ENCODE measurements around the gene ADGRD1. TPM values are rescaled to one million over a fixed set of nuclear protein-coding genes. Genes with fewer than 3 reads are reported as not detected.
A peak's percentile ranks its signal among the peaks of the same experiment; 100 is the strongest.

Gene ADGRD1
- polyA plus RNA-seq, 3 donors: 4.7 to 17.9 (median 4.9) TPM

DNA sequence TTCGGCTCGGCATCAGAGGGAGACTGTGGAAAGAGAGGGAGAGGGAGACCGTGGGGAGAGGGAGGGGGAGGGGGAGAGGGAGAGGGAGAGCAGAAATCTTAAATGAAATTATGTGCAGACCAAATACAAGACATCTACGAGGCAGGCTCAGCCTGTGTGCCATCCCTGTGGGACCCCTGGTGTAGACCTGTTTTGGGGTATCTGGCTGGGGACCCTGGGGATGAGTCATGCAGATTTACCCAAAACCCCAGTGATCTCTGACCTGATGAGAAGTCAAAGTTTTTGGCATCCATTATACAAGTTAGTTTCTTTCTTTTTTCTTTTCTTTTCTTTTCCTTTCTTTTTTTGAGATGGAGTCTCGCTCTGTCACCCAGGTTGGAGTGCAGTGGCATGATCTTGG lies 44.4 kb downstream of the ADGRD1 start:
- no peak for DNase-seq
- Mint-ChIP-seq H3K4me1 (peaks cover 3% of the 10 kb centered on the region), H3K27me3 (ENCODE audit: low read depth in 3 of 3) (peaks cover 1 to 4% (median 3%) of the 10 kb centered on the region in 3 donors), H3K4me3 (no peak overlapping the region), H3K9me3 (peaks cover 0 to 21% (median 17%) of the 10 kb centered on the region in 7 donors), H3K36me3 (peaks cover 43% of the 10 kb centered on the region in 2 donors), H3K27ac (peak overlapping the region in 1 of 7 donors; percentile 50)
- no peaks in the 10 kb centered on the region for H3K79me2 ChIP-seq (ENCODE audit: insufficient read depth, low read length)
- peaks cover 0 to 3% of the 10 kb centered on the region in 2 donors for H3K27me3 ChIP-seq (ENCODE audit: control insufficient read depth in 2 of 2, insufficient read depth in 2 of 2, low read length in 2 of 2)
- no peak overlapping the region for H3K27ac ChIP-seq (ENCODE audit: low read depth in 1 of 2, low read length in 2 of 2)
- intact Hi-C loops (cut with micrococcal nuclease): no loop called here
- no peak overlapping the region for H3K9ac ChIP-seq (ENCODE audit: insufficient read depth, low read length, poor library complexity, severe bottlenecking)
- no peaks in the 10 kb centered on the region for H3K4me1 ChIP-seq (ENCODE audit: control insufficient read depth in 1 of 2, insufficient read depth in 2 of 2, low read length in 2 of 2)
- no peak overlapping the region for H3K4me2 ChIP-seq (replicated peaks; ENCODE audit: extremely low read depth, low read length, poor library complexity, severe bottlenecking)
- H4K20me1 ChIP-seq (ENCODE audit: insufficient read depth, low read length): no peaks in the 10 kb centered on the region
- TF ChIP-seq, protein P1, sequence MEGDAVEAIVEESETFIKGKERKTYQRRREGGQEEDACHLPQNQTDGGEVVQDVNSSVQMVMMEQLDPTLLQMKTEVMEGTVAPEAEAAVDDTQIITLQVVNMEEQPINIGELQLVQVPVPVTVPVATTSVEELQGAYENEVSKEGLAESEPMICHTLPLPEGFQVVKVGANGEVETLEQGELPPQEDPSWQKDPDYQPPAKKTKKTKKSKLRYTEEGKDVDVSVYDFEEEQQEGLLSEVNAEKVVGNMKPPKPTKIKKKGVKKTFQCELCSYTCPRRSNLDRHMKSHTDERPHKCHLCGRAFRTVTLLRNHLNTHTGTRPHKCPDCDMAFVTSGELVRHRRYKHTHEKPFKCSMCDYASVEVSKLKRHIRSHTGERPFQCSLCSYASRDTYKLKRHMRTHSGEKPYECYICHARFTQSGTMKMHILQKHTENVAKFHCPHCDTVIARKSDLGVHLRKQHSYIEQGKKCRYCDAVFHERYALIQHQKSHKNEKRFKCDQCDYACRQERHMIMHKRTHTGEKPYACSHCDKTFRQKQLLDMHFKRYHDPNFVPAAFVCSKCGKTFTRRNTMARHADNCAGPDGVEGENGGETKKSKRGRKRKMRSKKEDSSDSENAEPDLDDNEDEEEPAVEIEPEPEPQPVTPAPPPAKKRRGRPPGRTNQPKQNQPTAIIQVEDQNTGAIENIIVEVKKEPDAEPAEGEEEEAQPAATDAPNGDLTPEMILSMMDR (IDR thresholded peaks at IDR 0.05): no peak
- peaks cover 0 to 8% of the 10 kb centered on the region in 2 donors for H3K9me3 ChIP-seq (replicated peaks in 1 of 2; ENCODE audit: control insufficient read depth in 1 of 2, insufficient read depth in 1 of 2, low read length in 2 of 2)
- H3K36me3 ChIP-seq (replicated peaks in 1 of 2; ENCODE audit: control insufficient read depth in 1 of 2, insufficient read depth in 2 of 2, low read length in 2 of 2): peaks cover 0 to 16% of the 10 kb centered on the region in 2 donors
- 100% methylated on average over 4 of the region's 5 CpGs for WGBS (ENCODE audit: insufficient coverage)
- H3K4me3 ChIP-seq (replicated peaks in 1 of 3; ENCODE audit: low read depth in 2 of 3, low read length in 3 of 3): no peak overlapping the region
- H2AFZ ChIP-seq (ENCODE audit: insufficient read depth, low read depth, low read length, poor library complexity, severe bottlenecking): no peak overlapping the region

DNA sequence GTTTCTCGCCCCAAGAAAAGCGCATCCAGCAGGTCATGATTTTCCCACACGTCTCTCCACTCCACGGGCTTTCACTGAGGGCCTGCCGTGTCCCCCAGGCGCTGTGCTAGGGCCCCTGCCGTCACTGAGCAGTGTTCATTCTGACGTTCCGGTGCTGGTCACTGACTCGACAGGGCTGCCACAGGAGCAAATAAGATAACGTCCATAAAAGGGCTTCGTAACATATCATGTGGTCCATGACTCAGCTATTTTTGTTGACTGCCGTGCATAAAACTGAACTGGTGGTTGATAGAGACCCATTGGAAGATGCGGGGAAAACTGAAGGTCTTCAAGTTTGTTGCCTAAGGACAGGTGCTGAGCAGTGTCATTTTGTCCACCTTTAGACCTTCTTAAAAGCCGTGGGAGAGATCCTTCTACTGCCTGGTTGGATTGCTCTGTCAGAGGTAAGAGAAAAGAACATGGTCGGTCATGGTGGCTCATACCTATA lies 46.3 kb downstream of the ADGRD1 start:
- no peaks in the 10 kb centered on the region for H3K4me1 ChIP-seq (ENCODE audit: control insufficient read depth in 1 of 2, insufficient read depth in 2 of 2, low read length in 2 of 2)
- Mint-ChIP-seq H3K27ac (peak overlapping the region in 1 of 7 donors; percentile 46), H3K4me1 (peaks cover 4% of the 10 kb centered on the region), H3K9me3 (peaks cover 0 to 21% (median 16%) of the 10 kb centered on the region in 7 donors), H3K36me3 (peaks cover 32% of the 10 kb centered on the region in 2 donors), H3K4me3 (no peak overlapping the region), H3K27me3 (ENCODE audit: low read depth in 3 of 3) (peaks cover 5 to 21% (median 10%) of the 10 kb centered on the region in 3 donors)
- no peak overlapping the region for H3K27ac ChIP-seq (ENCODE audit: low read depth in 1 of 2, low read length in 2 of 2)
- DNase-seq: no peak
- no peak overlapping the region for H3K9ac ChIP-seq (ENCODE audit: insufficient read depth, low read length, poor library complexity, severe bottlenecking)
- no peaks in the 10 kb centered on the region for H3K79me2 ChIP-seq (ENCODE audit: insufficient read depth, low read length)
- TF ChIP-seq, protein P1 (IDR thresholded peaks at IDR 0.05): no peak
- H3K4me2 ChIP-seq (replicated peaks; ENCODE audit: extremely low read depth, low read length, poor library complexity, severe bottlenecking): no peak overlapping the region
- no peak overlapping the region for H2AFZ ChIP-seq (ENCODE audit: insufficient read depth, low read depth, low read length, poor library complexity, severe bottlenecking)
- H3K27me3 ChIP-seq (ENCODE audit: control insufficient read depth in 2 of 2, insufficient read depth in 2 of 2, low read length in 2 of 2): peaks cover 0 to 3% of the 10 kb centered on the region in 2 donors
- H3K9me3 ChIP-seq (replicated peaks in 1 of 2; ENCODE audit: control insufficient read depth in 1 of 2, insufficient read depth in 1 of 2, low read length in 2 of 2): peaks cover 0 to 8% of the 10 kb centered on the region in 2 donors
- 85% methylated on average over 15 of the region's 16 CpGs for WGBS (ENCODE audit: insufficient coverage)
- no peak overlapping the region for H3K4me3 ChIP-seq (replicated peaks in 1 of 3; ENCODE audit: low read depth in 2 of 3, low read length in 3 of 3)
- H3K36me3 ChIP-seq (replicated peaks in 1 of 2; ENCODE audit: control insufficient read depth in 1 of 2, insufficient read depth in 2 of 2, low read length in 2 of 2): peaks cover 0 to 10% of the 10 kb centered on the region in 2 donors
- intact Hi-C loops (cut with micrococcal nuclease): no loop called here
- H4K20me1 ChIP-seq (ENCODE audit: insufficient read depth, low read length): no peaks in the 10 kb centered on the region
